Thyroid gland (tissue), 4 donors: ENCODE measurements around the gene REXO1. TPM values are rescaled to one million over a fixed set of nuclear protein-coding genes. Genes with fewer than 3 reads are reported as not detected.

Experiments
- DNase-seq, 2 donors: peaks; one replicate each; pipeline ENCODE4 v3.0.0-alpha.2; 2019
- H3K27ac ChIP-seq, 3 donors: fragments of 200-600 bp; sonication (generic); 1 replicate in 2 of 3; 2 replicates in 1 of 3; pipeline ENCODE4 v1.5.1; 2016 to 2019; ENCODE audit warnings: mild to moderate bottlenecking in 1 of 3, moderate library complexity in 1 of 3
- H3K27me3 ChIP-seq: fragments of 200-600 bp; sonication (generic); one replicate; pipeline ENCODE4 v1.5.1; 2019
- H3K36me3 ChIP-seq, 2 donors: fragments of 200-600 bp; sonication (generic); one replicate each; pipeline ENCODE4 v1.5.1; 2016 to 2019
- H3K4me1 ChIP-seq, 2 donors: fragments of 200-600 bp; sonication (generic); one replicate each; pipeline ENCODE4 v1.5.1; 2017 to 2019
- H3K4me3 ChIP-seq, 3 donors: fragments of 200-600 bp; sonication (generic); replicated peaks in 1 of 3; 1 replicate in 2 of 3; 2 replicates in 1 of 3; pipeline ENCODE4 v1.5.1; 2016; ENCODE audit warnings: mild to moderate bottlenecking in 1 of 3
- H3K9me3 ChIP-seq: fragments of 200-600 bp; sonication (generic); one replicate; pipeline ENCODE4 v1.5.1; 2017
- POLR2A ChIP-seq, 2 donors: fragments of 450-650 bp; IDR thresholded peaks; one replicate each; pipeline ENCODE4 v1.6.1; 2017; ENCODE audit warnings: antibody characterized with exemption in 2 of 2, mild to moderate bottlenecking in 2 of 2, moderate library complexity in 1 of 2
- WGBS, 2 donors: methylation state at CpG; one replicate each; pipeline ENCODE4 v1.1.5; 2017; 5-methylcytosine and 5-hydroxymethylcytosine counted together
- intact Hi-C: fragments of 100-400 bp; cut with DNase I; formaldehyde crosslinking; loops from one replicate; pipeline ENCODE4 v1.15.1; 2023
- total RNA-seq, 4 donors: library from RNA; depleted of rRNA; stranded (reverse); fragments of >200 nt; gene quantifications; one replicate each; pipeline ENCODE4 v1.2.3, GENCODE V29; 2016
- TF ChIP-seq, protein P1 (sequence below), 6 experiments: fragments of 200-600 bp in 3 of 6; fragments of 450-650 bp in 3 of 6; sonication (generic) in 3 of 6; IDR thresholded peaks; one replicate each; pipeline ENCODE4 v1.5.1; 2016 to 2019; ENCODE audit warnings: antibody characterized with exemption in 6 of 6, mild to moderate bottlenecking in 2 of 6, inconsistent platforms in 1 of 6, moderate library complexity in 1 of 6

Gene REXO1
- total RNA-seq, 4 donors from 2014 or later, result 14.0 to 21.8 (median 17.2) TPM

DNA sequence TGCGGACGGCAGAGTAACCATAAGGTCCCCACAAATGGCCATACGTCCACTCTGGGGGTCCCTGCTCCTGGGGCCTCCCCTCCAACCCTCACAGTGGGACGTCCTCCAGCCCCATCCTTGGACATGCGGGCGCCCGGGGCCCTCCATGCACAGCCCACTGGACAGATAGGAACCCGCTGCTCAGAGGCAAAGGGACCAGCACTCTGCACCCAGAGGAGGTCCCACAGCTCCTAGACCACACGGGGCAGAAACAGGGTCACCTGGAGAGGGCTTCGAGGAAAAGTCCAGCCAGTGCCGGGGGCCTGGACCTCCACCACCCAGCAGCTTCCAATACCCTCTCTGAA is 11.1 kb downstream of the REXO1 start:
- Histone ChIP-seq H3K9me3 (no peaks in the 10 kb centered on the region), H3K27ac (no peak overlapping the region), H3K4me3 (no peak overlapping the region), H3K4me1 (peaks cover 7 to 38% of the 10 kb centered on the region in 2 donors), H3K36me3 (no peaks in the 10 kb centered on the region), H3K27me3 (no peaks in the 10 kb centered on the region)
- no peak for TF ChIP-seq POLR2A (IDR thresholded peaks at IDR 0.05)
- TF ChIP-seq, protein P1, sequence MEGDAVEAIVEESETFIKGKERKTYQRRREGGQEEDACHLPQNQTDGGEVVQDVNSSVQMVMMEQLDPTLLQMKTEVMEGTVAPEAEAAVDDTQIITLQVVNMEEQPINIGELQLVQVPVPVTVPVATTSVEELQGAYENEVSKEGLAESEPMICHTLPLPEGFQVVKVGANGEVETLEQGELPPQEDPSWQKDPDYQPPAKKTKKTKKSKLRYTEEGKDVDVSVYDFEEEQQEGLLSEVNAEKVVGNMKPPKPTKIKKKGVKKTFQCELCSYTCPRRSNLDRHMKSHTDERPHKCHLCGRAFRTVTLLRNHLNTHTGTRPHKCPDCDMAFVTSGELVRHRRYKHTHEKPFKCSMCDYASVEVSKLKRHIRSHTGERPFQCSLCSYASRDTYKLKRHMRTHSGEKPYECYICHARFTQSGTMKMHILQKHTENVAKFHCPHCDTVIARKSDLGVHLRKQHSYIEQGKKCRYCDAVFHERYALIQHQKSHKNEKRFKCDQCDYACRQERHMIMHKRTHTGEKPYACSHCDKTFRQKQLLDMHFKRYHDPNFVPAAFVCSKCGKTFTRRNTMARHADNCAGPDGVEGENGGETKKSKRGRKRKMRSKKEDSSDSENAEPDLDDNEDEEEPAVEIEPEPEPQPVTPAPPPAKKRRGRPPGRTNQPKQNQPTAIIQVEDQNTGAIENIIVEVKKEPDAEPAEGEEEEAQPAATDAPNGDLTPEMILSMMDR (IDR thresholded peaks at IDR 0.05), result no peak
- intact Hi-C loops, result no loop called here
- WGBS, 2 donors, result 70 to 79% methylated on average over 4 to 8 of the region's 11 CpGs
- no peak for DNase-seq

DNA sequence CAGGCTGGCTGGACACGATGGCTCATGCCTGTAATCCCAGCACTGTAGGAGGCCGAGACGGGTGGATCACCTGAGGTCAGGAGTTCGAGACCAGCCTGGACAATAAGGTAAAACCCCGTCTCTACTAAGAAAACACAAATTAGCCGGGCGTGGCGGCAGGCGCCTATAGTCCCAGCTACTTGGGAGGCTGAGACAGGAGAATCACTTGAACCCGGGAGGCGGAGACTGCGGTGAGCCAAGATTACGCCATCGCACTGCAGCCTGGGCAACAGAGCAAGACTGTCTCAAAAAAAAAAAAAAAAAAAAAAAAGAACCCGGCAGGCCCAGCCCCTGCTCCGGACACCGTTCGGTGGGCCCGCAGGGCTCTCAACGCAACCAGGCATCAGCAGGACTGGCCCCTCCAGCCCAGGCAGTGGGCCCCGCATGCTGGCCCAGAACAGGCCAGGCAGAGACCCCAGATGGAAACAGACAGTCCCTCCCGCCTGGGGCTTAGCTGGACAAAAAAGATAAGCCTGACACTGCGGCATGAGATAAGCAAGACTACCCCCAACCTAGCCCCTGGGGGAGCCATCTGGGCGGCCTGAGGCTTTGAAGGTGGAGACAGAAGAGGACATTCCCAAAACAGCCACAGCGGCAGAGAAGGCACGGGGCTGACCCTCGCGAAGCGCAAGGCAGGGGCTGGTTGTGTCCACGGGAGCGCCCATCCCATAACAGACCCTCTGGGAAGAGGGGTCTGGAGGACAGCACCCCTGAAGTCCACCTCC is 11.6 kb downstream of the REXO1 start:
- WGBS, 2 donors, result 87 to 89% methylated on average over 22 to 31 of the region's 31 CpGs
- intact Hi-C loops, result no loop called here
- H3K27ac ChIP-seq, result no peak overlapping the region
- no peaks in the 10 kb centered on the region for H3K27me3 ChIP-seq
- no peaks in the 10 kb centered on the region for H3K36me3 ChIP-seq
- H3K9me3 ChIP-seq, result no peaks in the 10 kb centered on the region
- TF ChIP-seq POLR2A (IDR thresholded peaks at IDR 0.05), result no peak
- H3K4me1 ChIP-seq, result peaks cover 7 to 36% of the 10 kb centered on the region in 2 donors
- DNase-seq, result no peak
- no peak overlapping the region for H3K4me3 ChIP-seq

DNA sequence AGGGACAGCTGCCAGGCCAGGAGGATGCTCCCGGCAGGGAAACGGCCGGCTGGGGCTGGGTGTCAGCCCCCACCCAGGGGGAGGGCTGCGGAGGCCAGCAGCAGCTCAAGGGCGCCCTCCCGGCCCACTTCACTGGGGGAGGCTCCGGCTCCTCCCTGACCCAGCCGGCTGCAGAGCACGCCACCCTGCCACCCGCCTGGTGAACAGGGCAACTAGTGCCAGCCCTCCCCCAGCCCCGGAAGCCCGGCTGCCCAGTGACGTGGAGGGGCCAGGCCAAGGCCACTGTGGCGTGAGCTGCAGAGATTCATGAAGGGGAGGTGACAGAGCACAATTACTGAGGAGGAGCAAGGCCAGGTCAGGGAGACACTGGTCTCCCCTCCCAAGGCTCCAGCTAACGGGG is 14.7 kb downstream of the REXO1 start:
- peaks cover 7 to 14% of the 10 kb centered on the region in 2 donors for H3K4me1 ChIP-seq
- H3K9me3 ChIP-seq, result no peaks in the 10 kb centered on the region
- H3K27ac ChIP-seq, result no peak overlapping the region
- no peak for DNase-seq
- intact Hi-C loops, result no loop called here
- H3K27me3 ChIP-seq, result no peaks in the 10 kb centered on the region
- TF ChIP-seq, protein P1 (IDR thresholded peaks at IDR 0.05), result no peak
- TF ChIP-seq POLR2A (IDR thresholded peaks at IDR 0.05), result no peak
- no peak overlapping the region for H3K4me3 ChIP-seq
- 74 to 89% methylated on average over 5 to 9 of the region's 15 CpGs for WGBS, 2 donors
- H3K36me3 ChIP-seq, result no peaks in the 10 kb centered on the region

DNA sequence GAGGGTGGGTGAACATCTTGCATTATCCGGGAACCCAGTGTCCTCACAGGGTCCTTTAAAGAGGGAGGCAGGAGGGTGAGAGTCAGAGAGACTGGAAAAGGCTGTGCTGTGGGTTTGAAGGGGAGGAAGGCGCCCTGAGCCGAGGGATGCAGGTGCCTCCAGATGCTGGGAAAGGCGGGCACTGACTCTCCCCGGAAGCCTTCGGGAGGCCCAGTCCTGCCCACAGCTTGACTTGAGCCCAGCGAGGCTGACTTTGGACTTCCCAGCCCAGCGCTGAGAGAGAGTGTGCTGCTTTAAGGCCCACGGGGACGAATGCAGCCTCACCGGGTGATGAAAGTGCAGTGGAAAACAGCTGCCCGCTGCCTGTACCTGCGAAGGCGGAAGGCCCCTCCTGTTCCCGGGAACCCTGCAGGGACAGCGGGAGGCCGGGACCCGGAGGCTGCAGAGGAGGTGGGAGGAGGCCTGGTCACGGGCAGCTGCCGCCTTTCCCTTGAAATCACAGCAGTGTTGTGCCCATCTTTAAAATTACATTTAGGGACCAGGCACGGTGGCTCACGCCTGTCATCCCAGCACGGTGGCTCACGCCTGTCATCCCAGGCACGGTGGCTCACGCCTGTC is 16.1 kb downstream of the REXO1 start:
- peaks cover 0 to 3% of the 10 kb centered on the region in 2 donors for H3K4me1 ChIP-seq
- H3K4me3 ChIP-seq, result no peak overlapping the region
- no peaks in the 10 kb centered on the region for H3K27me3 ChIP-seq
- WGBS, 2 donors, result 91 to 95% methylated on average over 15 to 26 of the region's 26 CpGs
- intact Hi-C loops, result no loop called here
- no peak overlapping the region for H3K27ac ChIP-seq
- TF ChIP-seq, protein P1 (IDR thresholded peaks at IDR 0.05), result no peak
- TF ChIP-seq POLR2A (IDR thresholded peaks at IDR 0.05), result no peak
- DNase-seq, result no peak
- H3K36me3 ChIP-seq, result peaks cover 0 to 8% of the 10 kb centered on the region in 2 donors
- H3K9me3 ChIP-seq, result no peaks in the 10 kb centered on the region

DNA sequence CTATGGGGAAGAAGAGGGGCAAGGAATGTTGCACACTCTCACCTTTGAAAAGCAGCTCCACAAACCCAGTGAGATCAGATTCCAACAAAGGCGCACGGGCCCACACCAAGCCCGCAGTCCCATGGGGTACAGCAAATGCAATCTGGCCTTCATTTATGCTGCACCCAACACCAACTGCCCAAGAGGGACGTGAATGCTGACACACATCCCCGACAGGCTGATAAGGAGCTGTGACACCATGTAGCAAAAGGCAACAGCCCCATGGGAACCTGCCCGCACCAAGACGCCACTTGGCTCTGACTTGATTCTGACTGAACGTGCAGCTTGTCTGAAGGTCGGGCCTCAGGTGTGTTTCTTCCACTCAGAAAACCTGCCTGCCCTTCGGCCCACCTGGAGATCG is 17.3 kb downstream of the REXO1 start:
- Histone ChIP-seq H3K27ac (no peak overlapping the region), H3K4me1 (peaks cover 0 to 8% of the 10 kb centered on the region in 2 donors), H3K36me3 (peaks cover 0 to 17% of the 10 kb centered on the region in 2 donors), H3K27me3 (no peaks in the 10 kb centered on the region), H3K4me3 (no peak overlapping the region), H3K9me3 (no peaks in the 10 kb centered on the region)
- intact Hi-C loops, result no loop called here
- no peak for DNase-seq
- WGBS, 2 donors, result 85 to 92% methylated on average over 6 to 10 of the region's 11 CpGs
- no peak for TF ChIP-seq POLR2A (IDR thresholded peaks at IDR 0.05)
- TF ChIP-seq, protein P1 (IDR thresholded peaks at IDR 0.05), result no peak
